Brain pericyte (primary cell): ENCODE measurements around the gene NFATC1.
"Not testable (repeated sequence)": the region's sequence is repeated elsewhere in the genome, so short reads cannot be mapped to it uniquely, and the experiment has no call there.

Experiments
- DNase-seq: peaks from one replicate; pipeline ENCODE4 v3.0.0-alpha.2; 2012; ENCODE audit warnings: low read depth, low spot score

The NFATC1 gene

DNA sequence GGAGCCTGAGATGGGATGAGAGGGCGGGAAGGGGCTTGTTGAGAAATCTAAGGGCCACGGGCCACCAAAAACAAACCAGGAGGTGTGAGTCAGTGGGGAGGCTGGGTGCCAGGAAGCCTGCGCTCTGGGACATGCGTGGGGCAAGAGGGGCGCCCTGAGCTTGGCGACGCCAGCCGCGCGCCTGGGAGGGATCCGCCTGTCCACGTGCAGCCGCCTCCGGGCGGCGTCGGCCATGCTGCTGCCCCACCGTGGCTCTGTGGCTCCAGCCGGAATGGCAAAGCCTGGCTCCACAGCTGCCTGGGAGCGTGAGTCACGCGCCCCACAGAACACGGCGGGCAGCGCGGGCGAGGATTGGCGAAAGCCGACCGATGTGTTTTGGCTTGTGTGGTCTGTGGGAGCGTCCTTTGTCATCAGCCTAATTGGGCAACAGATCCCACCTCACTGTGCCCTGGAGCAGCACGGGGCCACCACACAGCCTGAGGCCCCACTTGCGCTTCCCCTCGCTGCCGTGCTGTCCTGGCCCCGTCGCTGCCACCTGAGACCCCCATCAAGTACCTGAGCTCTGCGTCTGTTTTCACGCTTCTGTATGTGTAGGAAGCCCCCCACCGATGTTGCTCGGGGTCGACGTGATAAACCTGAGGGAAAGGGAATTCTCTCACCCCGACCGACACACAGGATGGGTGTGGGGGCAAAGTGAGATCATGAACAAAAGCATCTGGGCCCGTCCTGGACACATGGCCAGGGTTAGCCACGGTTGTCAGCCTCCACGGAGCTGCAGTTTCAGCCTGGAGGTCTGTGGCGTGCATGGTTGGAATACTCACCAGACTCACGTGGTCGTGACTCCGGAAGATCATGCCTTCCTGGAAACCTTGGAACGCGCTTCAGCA lies 80.5 kb downstream of the NFATC1 start:
- DNase-seq, result no peak

DNA sequence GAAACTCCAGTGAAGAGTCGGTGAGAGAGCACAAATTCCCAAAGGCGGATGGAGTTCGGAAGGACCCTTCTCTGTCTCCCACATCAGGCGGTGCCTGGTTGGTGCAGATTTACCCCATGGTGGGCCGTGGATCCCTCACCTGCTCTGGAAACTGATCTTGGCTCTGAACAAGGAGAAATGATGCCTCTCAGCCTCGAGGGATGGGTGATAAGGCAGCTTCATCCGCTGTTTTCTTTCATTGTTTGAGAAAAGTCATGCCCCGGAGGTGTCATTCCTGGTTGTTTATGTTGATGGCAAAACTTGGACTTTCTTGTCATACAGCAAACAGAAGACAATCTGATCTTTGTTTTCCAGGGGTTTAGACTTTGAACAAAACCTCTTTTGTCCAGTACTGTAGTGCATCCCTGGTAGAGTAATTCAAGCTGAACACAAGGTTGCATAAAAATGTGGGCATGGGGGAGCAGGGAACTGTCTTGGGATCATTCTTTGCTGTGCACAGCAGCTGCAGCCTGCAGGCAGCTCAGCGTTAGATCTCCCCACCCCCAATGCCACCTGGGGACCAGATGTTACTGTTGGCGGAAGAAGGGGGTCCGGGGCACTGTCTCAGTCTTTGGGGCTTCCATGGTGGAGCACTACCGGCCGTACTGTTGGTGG lies 81.3 kb downstream of the NFATC1 start:
- DNase-seq, result no peak

DNA sequence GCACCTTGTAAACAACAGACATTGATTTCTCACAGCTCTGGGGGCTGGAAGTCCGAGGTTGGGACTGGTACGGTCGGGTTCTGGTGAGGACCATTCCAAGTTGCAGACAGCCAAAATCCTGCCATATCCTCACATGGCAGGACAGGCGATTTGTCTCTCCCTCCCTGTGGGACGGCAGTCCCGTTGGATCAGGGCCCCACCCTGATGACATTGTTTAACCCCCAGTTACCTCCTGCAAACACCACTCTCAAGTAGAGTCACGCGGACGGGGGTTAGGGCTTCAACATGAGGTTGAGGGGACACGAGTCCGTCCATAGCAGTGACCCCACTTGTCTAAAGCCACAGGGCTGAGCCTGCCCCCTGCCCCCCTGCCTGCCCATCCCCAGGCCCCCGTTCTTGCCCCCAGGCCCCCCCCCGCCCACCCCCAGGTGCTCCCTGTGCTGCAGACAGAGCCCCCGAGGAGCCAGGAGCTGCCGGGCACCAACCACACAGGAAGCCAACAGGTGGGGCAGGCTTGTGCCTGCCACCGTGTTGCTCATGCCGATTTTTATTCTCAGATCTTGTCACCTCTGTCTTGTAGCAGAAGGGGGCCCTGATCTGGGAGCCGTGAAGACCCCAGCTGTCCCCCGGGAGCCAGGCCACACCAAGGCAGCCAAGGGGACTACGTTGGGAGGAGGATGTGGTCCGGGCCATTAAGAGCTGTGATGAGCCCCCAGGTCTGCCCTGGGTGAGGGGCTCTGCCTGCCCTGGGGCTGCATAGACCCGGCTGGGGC lies 82.2 kb downstream of the NFATC1 start:
- no peak for DNase-seq

DNA sequence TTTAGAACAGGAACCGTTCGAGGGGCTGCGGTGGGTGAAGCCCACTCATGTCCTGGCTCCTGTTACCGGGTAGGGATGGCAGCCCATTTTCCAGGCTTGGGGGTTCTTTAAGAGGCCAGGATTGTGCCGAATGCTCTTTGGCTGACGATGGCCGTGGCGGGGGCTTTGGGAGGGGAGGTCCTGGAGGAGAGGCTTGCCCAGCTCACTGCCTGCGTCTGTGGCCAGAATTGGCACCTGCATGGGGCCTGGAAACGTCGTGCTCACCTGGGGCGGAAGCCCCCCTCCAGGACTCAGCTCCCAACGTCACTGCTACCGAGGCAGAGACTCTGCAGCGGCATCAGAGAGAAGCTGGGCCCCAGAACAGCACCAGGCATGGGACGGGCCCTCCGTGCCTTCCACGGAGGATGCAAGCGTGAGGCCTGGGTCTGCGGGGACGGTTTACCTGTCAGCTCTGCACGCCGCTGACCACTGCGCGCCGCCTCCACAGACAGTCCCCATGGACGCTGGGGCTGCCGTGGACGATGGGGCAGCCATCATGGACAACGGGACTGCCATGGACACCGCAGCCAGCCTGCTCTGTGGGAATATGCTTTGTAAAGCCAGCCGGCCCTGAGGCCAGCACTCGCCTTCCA lies 82.9 kb downstream of the NFATC1 start:
- DNase-seq, result no peak

DNA sequence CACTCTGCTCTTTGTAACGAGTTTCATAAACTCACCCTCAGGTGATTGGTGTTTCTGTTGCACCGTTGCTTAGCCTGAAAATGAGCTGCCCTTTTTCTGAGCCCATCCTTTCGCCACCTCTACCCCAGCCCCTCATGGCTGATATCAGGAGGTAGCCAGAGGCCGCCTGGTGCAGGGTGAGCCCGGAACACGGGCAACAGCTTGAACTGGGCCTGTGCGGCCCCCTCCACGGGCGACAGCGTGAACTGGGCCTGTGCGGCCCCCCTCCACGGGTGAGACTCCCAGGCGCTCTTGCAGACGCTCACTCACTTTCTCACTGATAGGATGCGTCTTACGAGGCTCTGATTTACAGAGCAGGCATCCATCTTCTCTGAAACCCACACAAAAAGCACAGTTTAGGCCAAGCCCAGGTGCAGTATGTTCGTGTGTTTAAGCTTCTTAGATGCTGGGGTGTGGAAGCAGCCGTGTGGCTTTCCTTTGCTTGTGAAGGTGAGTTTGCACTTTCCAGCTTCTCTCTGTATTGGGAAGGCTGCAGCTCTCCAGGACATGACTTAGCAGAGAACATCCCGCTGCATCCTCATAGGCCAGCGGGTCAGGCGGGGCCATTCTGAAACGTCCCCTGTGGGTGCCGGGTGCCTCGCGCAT lies 83.5 kb downstream of the NFATC1 start:
- no peak for DNase-seq

DNA sequence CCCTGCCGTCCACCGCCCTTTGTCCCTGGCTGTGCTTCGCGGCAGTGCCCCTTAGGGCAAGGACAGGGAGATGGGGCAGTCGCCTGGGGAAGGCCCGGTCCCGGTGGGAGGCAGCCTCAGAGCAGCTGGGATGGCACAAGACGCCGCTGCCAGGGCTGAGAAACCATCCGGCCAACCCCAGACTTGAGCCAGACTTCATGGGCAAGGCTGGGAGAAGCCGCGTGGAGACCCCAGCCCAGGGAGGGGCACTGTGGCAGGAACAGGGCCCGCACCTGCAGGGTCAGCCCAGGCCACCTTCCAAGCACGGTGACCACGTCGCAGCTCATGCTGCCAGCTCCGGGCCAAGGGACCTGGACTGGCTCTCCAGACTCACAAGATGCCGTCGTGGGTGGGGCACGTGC lies 84.0 kb downstream of the NFATC1 start:
- no peak for DNase-seq

DNA sequence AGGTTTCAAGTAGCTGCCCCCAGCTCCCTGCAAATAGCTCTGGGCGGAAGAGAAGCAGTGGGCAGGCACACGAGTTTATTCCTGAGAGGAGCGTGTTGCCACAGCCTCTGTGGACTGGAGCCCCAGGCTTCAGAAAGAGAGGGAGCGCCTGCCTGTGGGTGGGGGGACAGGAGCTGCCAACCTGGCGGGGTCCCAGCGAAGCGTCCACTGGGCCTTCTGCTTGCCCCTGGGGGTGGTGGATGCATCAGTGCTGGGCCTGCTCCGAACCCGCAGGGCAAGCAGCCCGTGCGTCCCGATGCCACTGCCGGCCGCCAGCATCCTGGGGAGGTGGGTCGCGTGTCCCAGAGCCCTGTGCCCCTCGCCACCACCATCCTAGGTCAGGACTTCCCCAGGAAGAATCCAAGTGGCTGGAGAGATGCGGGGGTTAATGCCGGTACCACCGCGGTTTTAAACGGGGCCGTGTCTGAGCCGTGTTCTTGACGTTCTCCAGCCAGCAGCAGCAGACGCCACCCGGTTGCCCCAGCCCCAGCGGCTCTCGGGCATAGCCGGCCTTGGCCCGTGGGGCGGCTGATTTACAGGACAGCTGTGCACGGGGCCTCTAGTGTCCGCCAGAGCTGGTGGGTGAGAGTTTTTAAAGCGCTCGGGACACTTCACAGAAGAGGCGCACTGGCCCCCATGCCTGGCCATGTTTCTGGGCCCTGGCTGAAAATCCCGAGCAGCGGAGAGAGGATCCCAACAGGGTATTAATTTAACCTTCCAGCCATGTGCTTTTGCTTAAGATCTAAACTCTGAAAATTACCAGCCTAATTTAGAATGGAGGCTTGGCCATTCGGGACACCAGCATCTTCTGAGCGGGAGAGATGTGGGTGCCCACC lies 84.7 kb downstream of the NFATC1 start:
- DNase-seq, result no peak

DNA sequence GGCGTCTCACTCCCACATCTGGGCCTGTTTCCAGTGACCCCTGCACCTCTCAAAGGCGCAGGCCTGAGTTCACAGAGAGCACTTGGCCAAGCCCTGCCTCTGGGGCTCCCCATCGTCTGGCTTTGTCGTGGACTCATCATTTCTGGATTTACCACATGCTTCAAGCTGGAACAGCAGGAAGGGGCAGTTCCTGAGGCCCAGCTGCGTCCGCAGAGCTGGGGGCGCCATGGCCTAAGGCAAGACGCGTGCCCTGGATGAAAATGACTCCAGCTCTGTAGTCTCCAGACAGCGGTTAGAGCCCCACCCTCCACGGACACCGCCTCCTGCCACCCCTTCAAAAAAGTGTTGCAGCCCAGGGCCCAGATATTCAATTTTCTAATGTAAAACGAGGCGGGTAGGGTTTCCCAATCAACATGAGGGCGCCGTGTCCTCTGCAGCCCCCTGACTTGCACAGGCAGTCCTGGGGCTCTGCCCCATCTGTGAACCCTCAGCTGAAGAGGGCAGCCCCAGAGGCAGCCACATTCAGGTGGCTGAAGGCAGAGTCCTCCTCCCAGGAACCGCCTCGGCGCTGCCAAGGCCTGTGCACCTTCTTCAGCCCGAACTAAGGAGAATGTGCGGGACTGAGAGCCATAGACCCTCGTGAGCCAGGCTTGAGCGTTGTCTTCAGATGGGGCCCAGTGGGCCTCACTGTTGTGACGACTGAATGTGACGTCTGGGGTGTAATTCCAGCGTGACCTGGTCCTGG lies 85.5 kb downstream of the NFATC1 start:
- no peak for DNase-seq

DNA sequence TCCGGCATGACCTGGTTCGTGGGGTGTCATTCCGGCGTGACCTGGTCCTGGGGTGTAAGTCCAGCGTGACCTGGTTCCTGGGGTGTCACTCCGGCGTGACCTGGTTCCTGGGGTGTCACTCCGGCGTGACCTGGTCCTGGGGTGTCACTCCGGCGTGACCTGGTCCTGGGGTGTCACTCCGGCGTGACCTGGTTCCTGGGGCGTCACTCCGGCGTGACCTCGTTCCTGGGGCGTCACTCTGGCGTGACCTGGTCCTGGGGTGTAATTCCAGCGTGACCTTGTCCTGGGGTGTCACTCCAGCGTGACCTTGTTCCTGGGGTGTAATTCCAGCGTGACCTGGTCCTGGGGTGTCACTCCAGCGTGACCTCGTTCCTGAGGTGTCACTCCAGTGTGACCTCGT lies 87.7 kb downstream of the NFATC1 start:
- not testable (repeated sequence) for DNase-seq

DNA sequence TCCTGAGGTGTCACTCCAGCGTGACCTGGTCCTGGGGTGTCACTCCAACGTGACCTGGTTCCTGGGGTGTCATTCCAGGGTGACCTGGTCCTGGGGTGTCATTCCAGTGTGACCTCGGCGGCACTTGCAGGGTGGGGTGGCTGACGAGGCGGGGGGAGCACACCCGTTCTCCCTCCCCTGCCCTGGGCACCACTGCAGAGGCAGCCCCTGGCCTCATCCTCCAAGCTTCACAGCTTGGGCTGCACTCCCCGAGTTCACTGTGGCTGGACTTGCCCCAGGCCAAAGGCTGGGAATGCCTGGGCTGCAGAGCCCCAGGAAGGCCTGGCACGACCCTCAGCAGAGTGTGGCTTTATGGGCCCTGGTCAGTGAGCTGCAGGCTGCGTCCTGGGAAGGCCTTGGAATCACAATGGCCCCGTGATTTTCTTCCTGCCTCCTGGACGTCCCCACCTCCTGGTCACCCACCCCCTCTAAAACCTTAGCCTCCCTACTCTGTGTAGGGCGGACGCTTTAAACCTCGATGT lies 88.3 kb downstream of the NFATC1 start:
- no peak for DNase-seq

DNA sequence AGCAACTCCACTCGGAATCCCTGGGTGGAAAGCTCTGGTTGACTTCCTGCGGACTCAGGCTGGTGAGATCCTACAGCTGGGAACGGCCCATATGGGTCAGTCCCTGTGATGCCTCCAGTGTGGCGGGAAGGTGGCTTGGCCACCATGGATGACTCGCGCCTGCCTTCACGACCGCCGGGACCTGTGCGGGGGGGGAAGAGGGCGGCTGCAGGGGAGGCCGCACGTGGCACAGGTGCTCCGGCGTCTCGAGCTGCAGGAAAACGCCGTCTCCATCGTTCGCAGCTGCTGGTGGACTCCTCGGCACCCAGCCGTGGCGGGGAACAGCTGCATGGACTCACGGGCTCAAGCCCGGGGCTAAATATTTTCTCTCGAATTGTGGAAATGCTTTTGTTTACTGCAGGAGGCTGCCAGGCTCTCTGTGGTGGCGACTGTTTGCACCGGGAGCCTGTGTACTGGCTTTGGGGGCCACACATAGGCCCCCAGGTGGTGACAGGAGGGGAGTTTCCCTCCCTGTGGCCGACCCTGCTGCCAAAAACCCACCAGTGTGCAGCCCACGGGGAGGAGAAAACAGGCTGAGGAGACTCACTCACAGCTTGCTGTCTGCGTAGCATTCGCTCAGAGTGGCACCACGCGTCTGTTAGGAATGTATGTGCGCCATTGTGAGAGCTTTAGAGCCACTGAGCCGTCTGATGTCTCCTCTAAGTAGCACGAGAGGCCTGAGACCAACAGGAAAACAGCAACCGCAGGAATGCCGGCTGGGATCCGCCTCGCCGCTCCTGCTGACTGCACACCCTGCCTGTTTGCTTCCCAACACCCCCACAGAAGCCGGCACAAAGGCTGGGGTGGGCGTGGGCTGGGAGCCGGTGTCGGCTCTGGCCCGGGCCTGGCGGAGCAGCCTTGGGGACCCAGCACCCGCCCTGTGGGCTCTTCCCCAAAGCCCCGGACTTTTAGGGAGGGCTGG lies 89.2 kb downstream of the NFATC1 start:
- DNase-seq, result peak; percentile 81

DNA sequence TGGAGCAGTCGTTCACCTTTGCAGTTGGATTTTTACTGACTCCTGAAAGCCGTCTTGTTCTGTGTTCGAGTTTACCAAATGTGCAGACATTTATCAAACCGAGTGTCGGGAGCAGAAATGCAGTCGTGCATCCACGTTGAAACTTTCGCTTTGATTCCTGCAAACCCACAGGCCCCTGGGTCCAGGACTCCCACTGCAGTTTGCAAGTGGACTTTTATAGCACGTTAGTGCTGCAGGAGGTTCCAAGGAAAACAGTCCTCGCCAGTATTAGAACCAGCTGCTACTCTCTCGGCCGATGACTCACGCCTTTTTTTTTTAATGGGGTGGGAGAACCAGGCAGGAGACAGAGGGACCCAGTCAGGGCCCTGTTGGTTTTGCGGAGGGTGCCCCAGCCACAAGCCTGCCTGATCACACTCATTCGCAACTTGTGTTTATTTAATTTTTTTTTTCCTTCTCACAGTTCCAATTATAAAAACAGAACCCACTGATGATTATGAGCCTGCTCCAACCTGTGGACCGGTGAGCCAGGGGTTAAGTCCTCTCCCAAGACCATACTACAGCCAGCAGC lies 90.1 kb downstream of the NFATC1 start:
- peak; percentile 71 for DNase-seq

DNA sequence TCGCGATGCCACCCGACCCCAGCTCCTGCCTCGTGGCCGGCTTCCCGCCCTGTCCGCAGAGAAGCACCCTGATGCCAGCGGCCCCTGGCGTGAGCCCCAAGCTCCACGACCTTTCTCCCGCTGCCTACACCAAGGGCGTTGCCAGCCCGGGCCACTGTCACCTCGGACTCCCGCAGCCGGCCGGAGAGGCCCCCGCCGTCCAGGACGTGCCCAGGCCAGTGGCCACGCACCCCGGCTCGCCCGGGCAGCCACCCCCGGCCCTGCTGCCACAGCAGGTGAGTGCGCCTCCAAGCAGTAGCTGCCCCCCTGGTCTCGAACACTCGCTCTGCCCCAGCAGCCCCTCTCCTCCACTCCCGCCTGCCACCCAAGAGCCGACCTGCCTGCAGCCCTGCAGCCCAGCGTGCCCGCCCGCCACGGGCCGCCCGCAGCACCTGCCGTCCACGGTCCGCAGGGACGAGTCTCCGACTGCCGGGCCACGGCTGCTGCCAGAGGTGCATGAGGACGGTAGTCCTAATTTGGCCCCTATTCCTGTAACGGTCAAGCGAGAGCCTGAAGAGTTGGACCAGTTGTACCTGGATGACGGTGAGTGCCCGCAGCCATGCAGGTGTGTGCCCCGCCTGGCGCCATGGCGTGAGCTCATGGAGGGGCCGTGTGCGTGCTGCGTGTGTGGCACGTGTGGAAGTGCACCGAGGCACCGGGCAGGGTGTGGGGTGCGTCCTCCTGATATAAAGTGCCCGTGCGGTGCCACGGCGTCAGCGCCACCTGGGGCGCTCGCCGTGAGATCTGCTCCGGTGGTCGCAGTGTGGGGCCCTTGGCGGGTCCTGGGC lies 90.8 kb downstream of the NFATC1 start:
- no peak for DNase-seq

DNA sequence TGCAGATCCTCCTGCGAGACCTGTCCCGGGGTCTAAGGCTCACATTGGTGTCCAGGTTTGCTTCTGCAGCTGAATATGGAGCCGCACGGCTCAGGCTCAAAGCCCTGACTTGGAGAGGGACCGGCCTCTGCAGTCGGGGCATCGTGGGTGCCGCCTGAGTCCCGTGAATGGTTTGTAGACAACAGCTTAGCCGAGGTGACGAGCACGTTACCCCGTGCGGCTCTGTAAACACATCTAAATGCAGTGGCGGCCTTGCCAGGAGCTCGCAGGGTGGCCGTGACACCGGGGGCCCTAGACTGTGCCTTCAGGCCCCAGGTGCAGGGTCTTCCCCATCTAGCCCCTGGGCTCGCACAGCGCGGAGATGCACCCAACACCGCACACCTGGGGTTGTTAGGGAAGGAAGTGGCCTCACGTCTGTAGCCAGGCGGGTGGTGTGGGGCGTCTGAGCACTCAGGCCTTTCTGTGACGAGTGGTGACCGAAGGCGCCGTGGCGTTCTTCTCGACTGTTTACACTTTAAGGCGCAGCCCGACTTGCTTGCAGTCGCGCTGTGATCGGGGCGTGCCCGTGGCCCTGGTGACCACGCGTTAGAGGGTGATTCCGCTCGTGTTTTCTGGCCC lies 91.6 kb downstream of the NFATC1 start:
- no peak for DNase-seq

DNA sequence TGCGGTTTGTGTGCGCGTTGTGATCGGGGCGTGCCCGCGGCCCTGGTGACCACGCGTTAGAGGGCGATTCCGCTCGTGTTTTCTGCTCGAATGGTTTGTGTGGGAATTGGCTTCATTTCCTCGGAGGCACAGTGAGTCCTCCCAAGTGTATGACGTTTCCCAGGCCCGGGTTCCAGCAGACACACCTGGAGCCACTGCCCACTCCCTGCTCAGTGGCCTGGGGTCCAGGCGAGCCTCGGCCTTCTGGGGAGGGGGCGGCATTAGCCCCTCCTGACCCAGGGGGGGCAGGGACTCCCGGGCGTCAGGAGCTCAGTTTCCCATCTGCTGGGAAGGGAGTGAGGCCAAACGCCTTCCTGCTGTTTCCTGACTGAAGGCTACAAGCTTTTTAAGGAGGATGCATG lies 92.1 kb downstream of the NFATC1 start:
- DNase-seq, result no peak

DNA sequence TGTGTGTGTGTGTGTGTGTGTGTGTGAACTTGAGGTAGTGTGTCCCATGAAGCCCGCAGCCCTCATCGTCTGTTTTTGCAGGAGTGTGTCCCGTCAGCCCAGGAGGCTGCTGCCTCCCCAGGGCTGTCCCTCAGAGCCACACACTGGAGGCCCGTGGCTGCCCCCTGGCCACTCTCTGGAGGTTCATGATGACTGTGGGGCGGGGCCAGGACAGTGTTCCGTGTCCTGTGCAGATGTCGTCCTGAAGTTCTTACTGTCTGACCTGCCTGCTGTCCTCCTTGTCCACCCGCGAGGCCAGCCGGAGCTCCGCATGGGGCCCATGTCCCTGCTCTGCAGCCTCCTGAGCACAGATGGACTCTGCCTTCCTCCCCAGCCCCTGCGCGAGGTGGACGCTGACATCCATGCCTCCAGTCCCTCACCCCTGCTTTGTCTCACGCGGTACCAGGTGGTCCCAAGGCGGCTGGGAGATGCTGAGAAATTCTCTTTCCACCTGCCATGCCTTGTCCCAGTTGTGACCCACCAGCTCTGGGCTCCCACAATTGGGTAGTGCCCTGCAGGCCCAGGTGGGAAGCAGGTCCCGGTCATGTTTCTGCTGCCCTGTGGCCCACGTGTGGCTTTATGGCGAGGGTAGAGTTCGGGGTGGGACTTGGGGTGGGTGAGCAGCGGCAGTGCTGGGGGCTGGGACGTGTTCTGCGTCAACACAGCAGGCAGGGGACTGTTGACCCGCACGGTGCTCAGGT lies 92.8 kb downstream of the NFATC1 start:
- DNase-seq, result no peak
